WTC11 (cell line): Measurements from ENCODE around the gene COL4A6. TPM values are rescaled to one million over a fixed set of nuclear protein-coding genes. Genes with fewer than 3 reads are reported as not detected.

Source experiments
- ATAC-seq: fragments of 200-7000 bp; cut with Tn5 transposase; 2 replicates; pipeline ENCODE4 v1.10.0; 2021; ENCODE audit warnings: mild to moderate bottlenecking, moderate library complexity
- CTCF ChIA-PET: fragments of 300-600 bp; sonication (Branson Sonifier 250); formaldehyde crosslinking; loops from one replicate; lab custom pipeline; 2021; ENCODE audit warnings: antibody characterized with exemption; lab: Charles Lee
- POLR2A ChIA-PET: fragments of 350-600 bp; sonication (Branson Sonifier 250); formaldehyde crosslinking; loops from one replicate; lab custom pipeline; 2021; ENCODE audit warnings: antibody characterized with exemption; lab: Charles Lee
- DNase-seq: peaks from one replicate; pipeline ENCODE4 v3.0.0; 2021; ENCODE audit warnings: low spot score
- H3K27ac Mint-ChIP-seq: 2 replicates; pipeline ENCODE4 v1.8.0; 2021; ENCODE audit warnings: mixed read lengths
- H3K27me3 Mint-ChIP-seq: 2 replicates; pipeline ENCODE4 v1.8.0; 2021; ENCODE audit warnings: low read depth, mild to moderate bottlenecking, moderate library complexity, mixed read lengths
- H3K36me3 Mint-ChIP-seq: 2 replicates; pipeline ENCODE4 v1.8.0; 2021; ENCODE audit warnings: mixed read lengths
- H3K4me1 Mint-ChIP-seq: 2 replicates; pipeline ENCODE4 v1.8.0; 2022; ENCODE audit warnings: mixed read lengths
- H3K4me3 Mint-ChIP-seq: 2 replicates; pipeline ENCODE4 v1.8.0; 2021; ENCODE audit warnings: mild to moderate bottlenecking, moderate library complexity, mixed read lengths
- H3K9me3 Mint-ChIP-seq: 2 replicates; pipeline ENCODE4 v1.8.0; 2021; ENCODE audit warnings: mixed read lengths
- ETV6 ChIP-seq: sonication (generic); formaldehyde crosslinking; IDR thresholded peaks from 2 replicates; pipeline ENCODE4 v1.8.1; 2022; ENCODE audit warnings: mild to moderate bottlenecking, missing genetic modification reagents
- FOXJ3 ChIP-seq: sonication (generic); formaldehyde crosslinking; IDR thresholded peaks from 2 replicates; pipeline ENCODE4 v1.9.0; 2021; ENCODE audit warnings: missing genetic modification reagents, mild to moderate bottlenecking, borderline replicate concordance
- IRF2 ChIP-seq: sonication (generic); formaldehyde crosslinking; IDR thresholded peaks from 2 replicates; pipeline ENCODE4 v1.8.0; 2022; ENCODE audit warnings: low read depth, missing genetic modification reagents, borderline replicate concordance
- NR3C1 ChIP-seq: sonication (generic); formaldehyde crosslinking; conservative IDR thresholded peaks from 2 replicates; pipeline ENCODE4 v1.8.1; 2023; ENCODE audit warnings: low read depth, mild to moderate bottlenecking, missing genetic modification reagents
- PRRX2 ChIP-seq: fragments of 250-450 bp; sonication (Bioruptor Pico); IDR thresholded peaks from 2 replicates; pipeline ENCODE4 v1.8.0; 2021; ENCODE audit warnings: mild to moderate bottlenecking
- RELA ChIP-seq: sonication (generic); formaldehyde crosslinking; IDR thresholded peaks from 2 replicates; pipeline ENCODE4 v1.8.1; 2022; ENCODE audit warnings: missing genetic modification reagents, mild to moderate bottlenecking, borderline replicate concordance
- ZNF416 ChIP-seq: fragments of 250-450 bp; sonication (Bioruptor Pico); IDR thresholded peaks from 2 replicates; pipeline ENCODE4 v1.9.0; 2021; ENCODE audit warnings: mild to moderate bottlenecking, inconsistent platforms
- total RNA-seq: library from RNA; stranded (reverse); gene quantifications from 3 replicates; pipeline ENCODE4 v1.2.3, GENCODE V29; 2021
- TF ChIP-seq, protein P1 (sequence below): fragments of 250-450 bp; sonication (Bioruptor Pico); IDR thresholded peaks from 2 replicates; pipeline ENCODE4 v1.9.0; 2021; ENCODE audit warnings: mild to moderate bottlenecking
- TF ChIP-seq, protein P2 (sequence below): sonication (generic); formaldehyde crosslinking; IDR thresholded peaks from 2 replicates; pipeline ENCODE4 v1.8.1; 2023; ENCODE audit warnings: mild to moderate bottlenecking, missing genetic modification reagents, moderate library complexity
- TF ChIP-seq, protein P3 (sequence below): sonication (generic); formaldehyde crosslinking; IDR thresholded peaks from 2 replicates; pipeline ENCODE4 v1.8.1; 2022; ENCODE audit warnings: low read depth, mild to moderate bottlenecking, moderate library complexity, missing genetic modification reagents, borderline replicate concordance
- TF ChIP-seq, protein P4 (sequence below): sonication (generic); formaldehyde crosslinking; conservative IDR thresholded peaks from 2 replicates; pipeline ENCODE4 v1.8.1; 2022; ENCODE audit warnings: mild to moderate bottlenecking, missing genetic modification reagents
- TF ChIP-seq, protein P5 (sequence below): sonication (generic); formaldehyde crosslinking; IDR thresholded peaks from 2 replicates; pipeline ENCODE4 v1.8.0; 2022; ENCODE audit warnings: missing genetic modification reagents
- TF ChIP-seq, protein P6 (sequence below): sonication (generic); formaldehyde crosslinking; IDR thresholded peaks from 2 replicates; pipeline ENCODE4 v1.8.1; 2023; ENCODE audit warnings: mild to moderate bottlenecking, missing genetic modification reagents, moderate library complexity
- TF ChIP-seq, protein P7 (sequence below): sonication (generic); formaldehyde crosslinking; IDR thresholded peaks from 2 replicates; pipeline ENCODE4 v1.8.1; 2023; ENCODE audit warnings: mild to moderate bottlenecking, moderate library complexity, missing genetic modification reagents
- TF ChIP-seq, protein P8 (sequence below): sonication (generic); formaldehyde crosslinking; IDR thresholded peaks from 2 replicates; pipeline ENCODE4 v1.8.0; 2022; ENCODE audit warnings: mild to moderate bottlenecking, missing genetic modification reagents
- TF ChIP-seq, protein P9 (sequence below): sonication (generic); formaldehyde crosslinking; IDR thresholded peaks from 2 replicates; pipeline ENCODE4 v1.8.1; 2023; ENCODE audit warnings: mild to moderate bottlenecking, missing genetic modification reagents, borderline replicate concordance
- TF ChIP-seq, protein P10 (sequence below): fragments of 250-450 bp; sonication (Bioruptor Pico); IDR thresholded peaks from 2 replicates; pipeline ENCODE4 v1.9.0; 2021; ENCODE audit warnings: mild to moderate bottlenecking, borderline replicate concordance

The COL4A6 gene
- total RNA-seq, 1 experiment from 2014 or later, result 15.2 TPM

DNA sequence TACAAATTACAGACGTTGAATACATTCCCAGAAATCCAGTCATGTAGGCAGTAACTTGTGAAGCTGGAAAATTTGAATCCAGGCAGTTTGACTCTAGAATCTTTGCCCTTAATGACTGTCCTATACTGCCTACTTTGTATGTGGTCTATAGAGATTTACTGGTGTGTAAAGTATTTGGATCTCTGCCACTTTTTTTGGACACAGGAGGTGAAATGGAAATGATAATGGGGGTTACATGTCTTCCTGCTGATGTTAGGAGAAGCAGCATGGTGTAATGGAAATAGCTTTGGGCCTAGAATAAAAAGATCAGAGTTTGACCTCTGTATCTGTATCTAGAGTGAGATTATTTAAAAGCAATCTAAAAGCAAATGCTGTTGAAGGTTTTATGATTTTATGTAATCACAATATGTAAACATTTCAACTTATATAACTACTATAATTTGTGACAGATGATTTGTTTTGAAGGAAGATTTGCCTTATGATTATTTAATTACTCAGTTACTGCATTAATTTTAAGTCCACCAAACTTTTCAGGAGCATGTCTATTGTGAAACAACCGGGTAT is 4.8 kb upstream of the COL4A6 start:
- H3K36me3 Mint-ChIP-seq, result peaks cover 12% of the 10 kb centered on the region
- no peak for DNase-seq
- H3K27me3 Mint-ChIP-seq, result no peaks in the 10 kb centered on the region
- peaks cover 9% of the 10 kb centered on the region for H3K9me3 Mint-ChIP-seq
- peaks cover 42% of the 10 kb centered on the region for H3K4me1 Mint-ChIP-seq
- no peak overlapping the region for H3K27ac Mint-ChIP-seq
- ChIA-PET CTCF (no interaction called here), POLR2A (no interaction called here)
- ATAC-seq, result no peak
- TF ChIP-seq, protein P1, sequence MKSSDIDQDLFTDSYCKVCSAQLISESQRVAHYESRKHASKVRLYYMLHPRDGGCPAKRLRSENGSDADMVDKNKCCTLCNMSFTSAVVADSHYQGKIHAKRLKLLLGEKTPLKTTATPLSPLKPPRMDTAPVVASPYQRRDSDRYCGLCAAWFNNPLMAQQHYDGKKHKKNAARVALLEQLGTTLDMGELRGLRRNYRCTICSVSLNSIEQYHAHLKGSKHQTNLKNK, result no peak
- TF ChIP-seq, protein P2, sequence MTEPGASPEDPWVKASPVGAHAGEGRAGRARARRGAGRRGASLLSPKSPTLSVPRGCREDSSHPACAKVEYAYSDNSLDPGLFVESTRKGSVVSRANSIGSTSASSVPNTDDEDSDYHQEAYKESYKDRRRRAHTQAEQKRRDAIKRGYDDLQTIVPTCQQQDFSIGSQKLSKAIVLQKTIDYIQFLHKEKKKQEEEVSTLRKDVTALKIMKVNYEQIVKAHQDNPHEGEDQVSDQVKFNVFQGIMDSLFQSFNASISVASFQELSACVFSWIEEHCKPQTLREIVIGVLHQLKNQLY (CRISPR knock-in tag), result no peak
- no peak for TF ChIP-seq ETV6
- TF ChIP-seq IRF2 (CRISPR knock-in tag), result no peak
- no peak for TF ChIP-seq NR3C1 (CRISPR knock-in tag)
- TF ChIP-seq, protein P3, sequence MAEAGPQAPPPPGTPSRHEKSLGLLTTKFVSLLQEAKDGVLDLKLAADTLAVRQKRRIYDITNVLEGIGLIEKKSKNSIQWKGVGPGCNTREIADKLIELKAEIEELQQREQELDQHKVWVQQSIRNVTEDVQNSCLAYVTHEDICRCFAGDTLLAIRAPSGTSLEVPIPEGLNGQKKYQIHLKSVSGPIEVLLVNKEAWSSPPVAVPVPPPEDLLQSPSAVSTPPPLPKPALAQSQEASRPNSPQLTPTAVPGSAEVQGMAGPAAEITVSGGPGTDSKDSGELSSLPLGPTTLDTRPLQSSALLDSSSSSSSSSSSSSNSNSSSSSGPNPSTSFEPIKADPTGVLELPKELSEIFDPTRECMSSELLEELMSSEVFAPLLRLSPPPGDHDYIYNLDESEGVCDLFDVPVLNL (CRISPR knock-in tag), result no peak
- TF ChIP-seq, protein P4, sequence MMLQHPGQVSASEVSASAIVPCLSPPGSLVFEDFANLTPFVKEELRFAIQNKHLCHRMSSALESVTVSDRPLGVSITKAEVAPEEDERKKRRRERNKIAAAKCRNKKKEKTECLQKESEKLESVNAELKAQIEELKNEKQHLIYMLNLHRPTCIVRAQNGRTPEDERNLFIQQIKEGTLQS (CRISPR knock-in tag), result no peak
- TF ChIP-seq, protein P5, sequence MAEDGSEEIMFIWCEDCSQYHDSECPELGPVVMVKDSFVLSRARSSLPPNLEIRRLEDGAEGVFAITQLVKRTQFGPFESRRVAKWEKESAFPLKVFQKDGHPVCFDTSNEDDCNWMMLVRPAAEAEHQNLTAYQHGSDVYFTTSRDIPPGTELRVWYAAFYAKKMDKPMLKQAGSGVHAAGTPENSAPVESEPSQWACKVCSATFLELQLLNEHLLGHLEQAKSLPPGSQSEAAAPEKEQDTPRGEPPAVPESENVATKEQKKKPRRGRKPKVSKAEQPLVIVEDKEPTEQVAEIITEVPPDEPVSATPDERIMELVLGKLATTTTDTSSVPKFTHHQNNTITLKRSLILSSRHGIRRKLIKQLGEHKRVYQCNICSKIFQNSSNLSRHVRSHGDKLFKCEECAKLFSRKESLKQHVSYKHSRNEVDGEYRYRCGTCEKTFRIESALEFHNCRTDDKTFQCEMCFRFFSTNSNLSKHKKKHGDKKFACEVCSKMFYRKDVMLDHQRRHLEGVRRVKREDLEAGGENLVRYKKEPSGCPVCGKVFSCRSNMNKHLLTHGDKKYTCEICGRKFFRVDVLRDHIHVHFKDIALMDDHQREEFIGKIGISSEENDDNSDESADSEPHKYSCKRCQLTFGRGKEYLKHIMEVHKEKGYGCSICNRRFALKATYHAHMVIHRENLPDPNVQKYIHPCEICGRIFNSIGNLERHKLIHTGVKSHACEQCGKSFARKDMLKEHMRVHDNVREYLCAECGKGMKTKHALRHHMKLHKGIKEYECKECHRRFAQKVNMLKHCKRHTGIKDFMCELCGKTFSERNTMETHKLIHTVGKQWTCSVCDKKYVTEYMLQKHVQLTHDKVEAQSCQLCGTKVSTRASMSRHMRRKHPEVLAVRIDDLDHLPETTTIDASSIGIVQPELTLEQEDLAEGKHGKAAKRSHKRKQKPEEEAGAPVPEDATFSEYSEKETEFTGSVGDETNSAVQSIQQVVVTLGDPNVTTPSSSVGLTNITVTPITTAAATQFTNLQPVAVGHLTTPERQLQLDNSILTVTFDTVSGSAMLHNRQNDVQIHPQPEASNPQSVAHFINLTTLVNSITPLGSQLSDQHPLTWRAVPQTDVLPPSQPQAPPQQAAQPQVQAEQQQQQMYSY (CRISPR knock-in tag), result no peak
- TF ChIP-seq, protein P6, sequence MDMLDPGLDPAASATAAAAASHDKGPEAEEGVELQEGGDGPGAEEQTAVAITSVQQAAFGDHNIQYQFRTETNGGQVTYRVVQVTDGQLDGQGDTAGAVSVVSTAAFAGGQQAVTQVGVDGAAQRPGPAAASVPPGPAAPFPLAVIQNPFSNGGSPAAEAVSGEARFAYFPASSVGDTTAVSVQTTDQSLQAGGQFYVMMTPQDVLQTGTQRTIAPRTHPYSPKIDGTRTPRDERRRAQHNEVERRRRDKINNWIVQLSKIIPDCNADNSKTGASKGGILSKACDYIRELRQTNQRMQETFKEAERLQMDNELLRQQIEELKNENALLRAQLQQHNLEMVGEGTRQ (CRISPR knock-in tag), result no peak
- TF ChIP-seq FOXJ3 (CRISPR knock-in tag), result no peak
- TF ChIP-seq, protein P7, sequence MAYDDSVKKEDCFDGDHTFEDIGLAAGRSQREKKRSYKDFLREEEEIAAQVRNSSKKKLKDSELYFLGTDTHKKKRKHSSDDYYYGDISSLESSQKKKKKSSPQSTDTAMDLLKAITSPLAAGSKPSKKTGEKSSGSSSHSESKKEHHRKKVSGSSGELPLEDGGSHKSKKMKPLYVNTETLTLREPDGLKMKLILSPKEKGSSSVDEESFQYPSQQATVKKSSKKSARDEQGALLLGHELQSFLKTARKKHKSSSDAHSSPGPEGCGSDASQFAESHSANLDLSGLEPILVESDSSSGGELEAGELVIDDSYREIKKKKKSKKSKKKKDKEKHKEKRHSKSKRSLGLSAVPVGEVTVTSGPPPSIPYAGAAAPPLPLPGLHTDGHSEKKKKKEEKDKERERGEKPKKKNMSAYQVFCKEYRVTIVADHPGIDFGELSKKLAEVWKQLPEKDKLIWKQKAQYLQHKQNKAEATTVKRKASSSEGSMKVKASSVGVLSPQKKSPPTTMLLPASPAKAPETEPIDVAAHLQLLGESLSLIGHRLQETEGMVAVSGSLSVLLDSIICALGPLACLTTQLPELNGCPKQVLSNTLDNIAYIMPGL, result no peak
- TF ChIP-seq, protein P8, sequence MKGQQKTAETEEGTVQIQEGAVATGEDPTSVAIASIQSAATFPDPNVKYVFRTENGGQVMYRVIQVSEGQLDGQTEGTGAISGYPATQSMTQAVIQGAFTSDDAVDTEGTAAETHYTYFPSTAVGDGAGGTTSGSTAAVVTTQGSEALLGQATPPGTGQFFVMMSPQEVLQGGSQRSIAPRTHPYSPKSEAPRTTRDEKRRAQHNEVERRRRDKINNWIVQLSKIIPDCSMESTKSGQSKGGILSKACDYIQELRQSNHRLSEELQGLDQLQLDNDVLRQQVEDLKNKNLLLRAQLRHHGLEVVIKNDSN (CRISPR knock-in tag), result no peak
- TF ChIP-seq PRRX2, result no peak
- TF ChIP-seq, protein P9, sequence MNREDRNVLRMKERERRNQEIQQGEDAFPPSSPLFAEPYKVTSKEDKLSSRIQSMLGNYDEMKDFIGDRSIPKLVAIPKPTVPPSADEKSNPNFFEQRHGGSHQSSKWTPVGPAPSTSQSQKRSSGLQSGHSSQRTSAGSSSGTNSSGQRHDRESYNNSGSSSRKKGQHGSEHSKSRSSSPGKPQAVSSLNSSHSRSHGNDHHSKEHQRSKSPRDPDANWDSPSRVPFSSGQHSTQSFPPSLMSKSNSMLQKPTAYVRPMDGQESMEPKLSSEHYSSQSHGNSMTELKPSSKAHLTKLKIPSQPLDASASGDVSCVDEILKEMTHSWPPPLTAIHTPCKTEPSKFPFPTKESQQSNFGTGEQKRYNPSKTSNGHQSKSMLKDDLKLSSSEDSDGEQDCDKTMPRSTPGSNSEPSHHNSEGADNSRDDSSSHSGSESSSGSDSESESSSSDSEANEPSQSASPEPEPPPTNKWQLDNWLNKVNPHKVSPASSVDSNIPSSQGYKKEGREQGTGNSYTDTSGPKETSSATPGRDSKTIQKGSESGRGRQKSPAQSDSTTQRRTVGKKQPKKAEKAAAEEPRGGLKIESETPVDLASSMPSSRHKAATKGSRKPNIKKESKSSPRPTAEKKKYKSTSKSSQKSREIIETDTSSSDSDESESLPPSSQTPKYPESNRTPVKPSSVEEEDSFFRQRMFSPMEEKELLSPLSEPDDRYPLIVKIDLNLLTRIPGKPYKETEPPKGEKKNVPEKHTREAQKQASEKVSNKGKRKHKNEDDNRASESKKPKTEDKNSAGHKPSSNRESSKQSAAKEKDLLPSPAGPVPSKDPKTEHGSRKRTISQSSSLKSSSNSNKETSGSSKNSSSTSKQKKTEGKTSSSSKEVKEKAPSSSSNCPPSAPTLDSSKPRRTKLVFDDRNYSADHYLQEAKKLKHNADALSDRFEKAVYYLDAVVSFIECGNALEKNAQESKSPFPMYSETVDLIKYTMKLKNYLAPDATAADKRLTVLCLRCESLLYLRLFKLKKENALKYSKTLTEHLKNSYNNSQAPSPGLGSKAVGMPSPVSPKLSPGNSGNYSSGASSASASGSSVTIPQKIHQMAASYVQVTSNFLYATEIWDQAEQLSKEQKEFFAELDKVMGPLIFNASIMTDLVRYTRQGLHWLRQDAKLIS (CRISPR knock-in tag), result no peak
- no peak for TF ChIP-seq ZNF416 (CRISPR knock-in tag)
- TF ChIP-seq, protein P10, sequence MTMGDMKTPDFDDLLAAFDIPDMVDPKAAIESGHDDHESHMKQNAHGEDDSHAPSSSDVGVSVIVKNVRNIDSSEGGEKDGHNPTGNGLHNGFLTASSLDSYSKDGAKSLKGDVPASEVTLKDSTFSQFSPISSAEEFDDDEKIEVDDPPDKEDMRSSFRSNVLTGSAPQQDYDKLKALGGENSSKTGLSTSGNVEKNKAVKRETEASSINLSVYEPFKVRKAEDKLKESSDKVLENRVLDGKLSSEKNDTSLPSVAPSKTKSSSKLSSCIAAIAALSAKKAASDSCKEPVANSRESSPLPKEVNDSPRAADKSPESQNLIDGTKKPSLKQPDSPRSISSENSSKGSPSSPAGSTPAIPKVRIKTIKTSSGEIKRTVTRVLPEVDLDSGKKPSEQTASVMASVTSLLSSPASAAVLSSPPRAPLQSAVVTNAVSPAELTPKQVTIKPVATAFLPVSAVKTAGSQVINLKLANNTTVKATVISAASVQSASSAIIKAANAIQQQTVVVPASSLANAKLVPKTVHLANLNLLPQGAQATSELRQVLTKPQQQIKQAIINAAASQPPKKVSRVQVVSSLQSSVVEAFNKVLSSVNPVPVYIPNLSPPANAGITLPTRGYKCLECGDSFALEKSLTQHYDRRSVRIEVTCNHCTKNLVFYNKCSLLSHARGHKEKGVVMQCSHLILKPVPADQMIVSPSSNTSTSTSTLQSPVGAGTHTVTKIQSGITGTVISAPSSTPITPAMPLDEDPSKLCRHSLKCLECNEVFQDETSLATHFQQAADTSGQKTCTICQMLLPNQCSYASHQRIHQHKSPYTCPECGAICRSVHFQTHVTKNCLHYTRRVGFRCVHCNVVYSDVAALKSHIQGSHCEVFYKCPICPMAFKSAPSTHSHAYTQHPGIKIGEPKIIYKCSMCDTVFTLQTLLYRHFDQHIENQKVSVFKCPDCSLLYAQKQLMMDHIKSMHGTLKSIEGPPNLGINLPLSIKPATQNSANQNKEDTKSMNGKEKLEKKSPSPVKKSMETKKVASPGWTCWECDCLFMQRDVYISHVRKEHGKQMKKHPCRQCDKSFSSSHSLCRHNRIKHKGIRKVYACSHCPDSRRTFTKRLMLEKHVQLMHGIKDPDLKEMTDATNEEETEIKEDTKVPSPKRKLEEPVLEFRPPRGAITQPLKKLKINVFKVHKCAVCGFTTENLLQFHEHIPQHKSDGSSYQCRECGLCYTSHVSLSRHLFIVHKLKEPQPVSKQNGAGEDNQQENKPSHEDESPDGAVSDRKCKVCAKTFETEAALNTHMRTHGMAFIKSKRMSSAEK (CRISPR knock-in tag), result no peak
- TF ChIP-seq RELA, result no peak
- H3K4me3 Mint-ChIP-seq, result no peak overlapping the region
